Measurements from ENCODE around the gene ACAD9. TPM values are rescaled to one million over a fixed set of nuclear protein-coding genes. Genes with fewer than 3 reads are reported as not detected.

The ACAD9 gene
- total and polyA plus RNA-seq, 7 donors = 16.2 to 40.5 (median 32.3) TPM

- intact Hi-C loops (cut with DNase I) = no loop called here
- TF ChIP-seq CTCF (IDR thresholded peaks at IDR 0.05) (no peak), EP300 (IDR thresholded peaks at IDR 0.05) (no peak), POLR2AphosphoS5 (IDR thresholded peaks at IDR 0.05) (no peak), POLR2A (IDR thresholded peaks at IDR 0.05) (no peak)
- no peak for DNase-seq
- WGBS, 2 donors = 83 to 89% methylated on average over 12 of the region's 12 CpGs
- H3K4me3 ChIP-seq = no peak overlapping the region
- no peaks in the 10 kb centered on the region for H3K4me1 ChIP-seq
- H3K36me3 ChIP-seq = no peaks in the 10 kb centered on the region
- H3K27ac ChIP-seq = no peak overlapping the region
- peaks cover 0 to 4% (median 0%) of the 10 kb centered on the region in 4 donors for H3K9me3 ChIP-seq
- peaks cover 0 to 21% (median 0%) of the 10 kb centered on the region in 3 donors for H3K27me3 ChIP-seq
Measured at GRCh38 chr3:128932516-128933212, 53.2 kb downstream of the ACAD9 start.

GRCh38 chr3:128933213-128933921 lies 53.9 kb downstream of the ACAD9 start:
- no peak for DNase-seq
- no peak overlapping the region for H3K27ac ChIP-seq
- intact Hi-C loops (cut with DNase I) = no loop called here
- H3K36me3 ChIP-seq = no peaks in the 10 kb centered on the region
- TF ChIP-seq POLR2AphosphoS5 (IDR thresholded peaks at IDR 0.05) (no peak), POLR2A (IDR thresholded peaks at IDR 0.05) (no peak)
- H3K27me3 ChIP-seq = peaks cover 0 to 21% (median 0%) of the 10 kb centered on the region in 3 donors
- peaks cover 0 to 4% (median 0%) of the 10 kb centered on the region in 4 donors for H3K9me3 ChIP-seq
- WGBS, 2 donors = 67 to 78% methylated on average over 9 of the region's 9 CpGs
- H3K4me3 ChIP-seq = no peak overlapping the region
- no peaks in the 10 kb centered on the region for H3K4me1 ChIP-seq

GRCh38 chr3:128933922-128934253 lies 54.5 kb downstream of the ACAD9 start:
- no peak for DNase-seq
- intact Hi-C loops (cut with DNase I) = no loop called here

GRCh38 chr3:128935922-128936321 lies 56.5 kb downstream of the ACAD9 start:
- no peak overlapping the region for H3K27ac ChIP-seq
- DNase-seq = no peak
- peaks cover 0 to 21% (median 0%) of the 10 kb centered on the region in 3 donors for H3K27me3 ChIP-seq
- WGBS, 2 donors = 69 to 88% methylated on average over 2 of the region's 2 CpGs
- H3K9me3 ChIP-seq = no peaks in the 10 kb centered on the region
- no peaks in the 10 kb centered on the region for H3K4me1 ChIP-seq
- H3K4me3 ChIP-seq = no peak overlapping the region
- TF ChIP-seq POLR2A (IDR thresholded peaks at IDR 0.05) (no peak), CTCF (IDR thresholded peaks at IDR 0.05) (no peak), EP300 (IDR thresholded peaks at IDR 0.05) (no peak), POLR2AphosphoS5 (IDR thresholded peaks at IDR 0.05) (no peak)
- intact Hi-C loops (cut with DNase I) = no loop called here
- no peaks in the 10 kb centered on the region for H3K36me3 ChIP-seq

More at GRCh38 chr3:128933922-128934253, 54.5 kb downstream of the ACAD9 start:
- Histone ChIP-seq H3K27ac (no peak overlapping the region), H3K27me3 (peaks cover 0 to 21% (median 0%) of the 10 kb centered on the region in 3 donors), H3K4me3 (no peak overlapping the region), H3K4me1 (no peaks in the 10 kb centered on the region), H3K36me3 (no peaks in the 10 kb centered on the region), H3K9me3 (peaks cover 0 to 4% (median 0%) of the 10 kb centered on the region in 4 donors)
- TF ChIP-seq POLR2AphosphoS5 (IDR thresholded peaks at IDR 0.05) (no peak), CTCF (IDR thresholded peaks at IDR 0.05) (no peak), EP300 (IDR thresholded peaks at IDR 0.05) (no peak), POLR2A (IDR thresholded peaks at IDR 0.05) (no peak)
- WGBS, 2 donors = 87 to 89% methylated on average over 2 of the region's 2 CpGs

- DNase-seq = no peak
- peaks cover 0 to 21% (median 0%) of the 10 kb centered on the region in 3 donors for H3K27me3 ChIP-seq
- H3K27ac ChIP-seq = no peak overlapping the region
- no peaks in the 10 kb centered on the region for H3K9me3 ChIP-seq
- TF ChIP-seq POLR2A (IDR thresholded peaks at IDR 0.05) (no peak), POLR2AphosphoS5 (IDR thresholded peaks at IDR 0.05) (no peak), CTCF (IDR thresholded peaks at IDR 0.05) (no peak), EP300 (IDR thresholded peaks at IDR 0.05) (no peak)
- H3K4me3 ChIP-seq = no peak overlapping the region
- H3K4me1 ChIP-seq = no peaks in the 10 kb centered on the region
- intact Hi-C loops (cut with DNase I) = no loop called here
- no peaks in the 10 kb centered on the region for H3K36me3 ChIP-seq
- WGBS, 2 donors = 72 to 81% methylated on average over 4 of the region's 4 CpGs
Measured at GRCh38 chr3:128936341-128936740, 56.9 kb downstream of the ACAD9 start.

Data from sigmoid colon (tissue), 7 donors.